ENCODE data around the gene ENOX2. TPM values are rescaled to one million over a fixed set of nuclear protein-coding genes. Genes with fewer than 3 reads are reported as not detected.

ENOX2 gene
- polyA plus RNA-seq, 1 donor (not counting 4 experiments of a cell fraction or from before 2014, with no cell fraction given) = 24.5 TPM

DNA sequence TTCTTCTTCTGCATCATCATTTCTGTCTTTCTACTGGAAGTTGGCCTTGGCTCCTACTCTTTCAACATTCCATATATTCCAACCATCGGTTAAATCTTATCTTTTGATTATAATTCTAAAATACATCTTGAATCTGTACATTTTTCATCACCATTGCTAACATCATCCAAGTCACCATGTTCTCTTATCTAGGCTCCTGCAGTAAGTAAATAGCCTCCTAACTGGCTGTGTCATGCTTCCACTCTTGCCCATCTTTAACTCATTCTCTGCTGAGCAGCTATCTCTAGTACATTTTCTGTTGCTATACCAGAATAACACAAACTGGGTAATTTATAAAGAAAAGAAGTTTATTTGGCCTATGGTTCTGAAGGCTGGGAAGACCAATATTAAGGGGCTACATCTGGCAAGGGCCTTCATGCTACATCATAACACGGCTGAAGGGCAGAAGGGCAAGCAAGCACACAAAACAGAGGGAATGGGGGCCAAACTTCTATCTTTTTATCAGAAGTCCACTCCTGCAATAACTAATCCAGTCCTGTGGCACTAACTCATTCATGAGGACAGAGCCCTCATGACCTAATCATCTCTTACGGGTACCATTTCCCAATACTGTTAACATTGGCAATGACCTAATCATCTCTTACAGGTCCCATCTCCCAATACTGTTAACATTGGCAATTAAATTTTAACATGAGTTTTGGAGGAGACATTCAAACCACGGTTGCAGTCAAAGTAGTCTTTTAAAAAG is 72.2 kb downstream of the ENOX2 start:
- Histone ChIP-seq H3K27me3 (ENCODE audit: control insufficient read depth, extremely low read depth, insufficient read depth, low read length) (no peaks in the 10 kb centered on the region), H3K9ac (ENCODE audit: control insufficient read depth, extremely low read depth, insufficient read depth, low read length) (no peak overlapping the region), H3K9me3 (ENCODE audit: control insufficient read depth, low read depth, low read length) (no peaks in the 10 kb centered on the region), H3K4me3 (ENCODE audit: control insufficient read depth in 2 of 3, extremely low read depth in 1 of 3, insufficient read depth in 2 of 3, low read depth in 1 of 3, low read length in 3 of 3) (no peak overlapping the region), H3K27ac (ENCODE audit: control insufficient read depth, insufficient read depth, low read length) (peak overlapping the region; percentile 78), H2AFZ (ENCODE audit: control insufficient read depth, low read length) (no peak overlapping the region), H3K36me3 (ENCODE audit: control insufficient read depth in 2 of 2, extremely low read depth in 1 of 2, insufficient read depth in 2 of 2, low read length in 2 of 2) (no peaks in the 10 kb centered on the region), H4K20me1 (ENCODE audit: control insufficient read depth, extremely low read depth, insufficient read depth, low read length) (no peaks in the 10 kb centered on the region), H3K79me2 (ENCODE audit: control insufficient read depth, insufficient read depth, low read length) (no peaks in the 10 kb centered on the region), H3K4me1 (ENCODE audit: control insufficient read depth, extremely low read depth, insufficient read depth, low read length) (peaks cover 18% of the 10 kb centered on the region), H3K9me1 (ENCODE audit: control insufficient read depth, extremely low read depth, insufficient read depth, low read length) (no peaks in the 10 kb centered on the region), H3K4me2 (ENCODE audit: control insufficient read depth, extremely low read depth, insufficient read depth, low read depth, low read length) (no peak overlapping the region)
- no peak for FAIRE-seq
- no peak for DNase-seq (ENCODE audit: low read depth, low spot score)
- no peak for TF ChIP-seq EZH2 (IDR thresholded peaks at IDR 0.05; ENCODE audit: low read length)
- TF ChIP-seq, protein P1, sequence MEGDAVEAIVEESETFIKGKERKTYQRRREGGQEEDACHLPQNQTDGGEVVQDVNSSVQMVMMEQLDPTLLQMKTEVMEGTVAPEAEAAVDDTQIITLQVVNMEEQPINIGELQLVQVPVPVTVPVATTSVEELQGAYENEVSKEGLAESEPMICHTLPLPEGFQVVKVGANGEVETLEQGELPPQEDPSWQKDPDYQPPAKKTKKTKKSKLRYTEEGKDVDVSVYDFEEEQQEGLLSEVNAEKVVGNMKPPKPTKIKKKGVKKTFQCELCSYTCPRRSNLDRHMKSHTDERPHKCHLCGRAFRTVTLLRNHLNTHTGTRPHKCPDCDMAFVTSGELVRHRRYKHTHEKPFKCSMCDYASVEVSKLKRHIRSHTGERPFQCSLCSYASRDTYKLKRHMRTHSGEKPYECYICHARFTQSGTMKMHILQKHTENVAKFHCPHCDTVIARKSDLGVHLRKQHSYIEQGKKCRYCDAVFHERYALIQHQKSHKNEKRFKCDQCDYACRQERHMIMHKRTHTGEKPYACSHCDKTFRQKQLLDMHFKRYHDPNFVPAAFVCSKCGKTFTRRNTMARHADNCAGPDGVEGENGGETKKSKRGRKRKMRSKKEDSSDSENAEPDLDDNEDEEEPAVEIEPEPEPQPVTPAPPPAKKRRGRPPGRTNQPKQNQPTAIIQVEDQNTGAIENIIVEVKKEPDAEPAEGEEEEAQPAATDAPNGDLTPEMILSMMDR (optimal IDR thresholded peaks at IDR 0.05 in 1 of 3, IDR thresholded peaks at IDR 0.05 in 1 of 3, conservative IDR thresholded peaks at IDR 0.05 in 1 of 3; ENCODE audit: extremely low read depth in 1 of 3, insufficient read depth in 2 of 3, low read length in 3 of 3) = no peak
- dilution Hi-C loops (cut with MboI; ENCODE audit: extremely low pct_ligation_motif_present, low sequenced_read_pairs) = no loop called here

DNA sequence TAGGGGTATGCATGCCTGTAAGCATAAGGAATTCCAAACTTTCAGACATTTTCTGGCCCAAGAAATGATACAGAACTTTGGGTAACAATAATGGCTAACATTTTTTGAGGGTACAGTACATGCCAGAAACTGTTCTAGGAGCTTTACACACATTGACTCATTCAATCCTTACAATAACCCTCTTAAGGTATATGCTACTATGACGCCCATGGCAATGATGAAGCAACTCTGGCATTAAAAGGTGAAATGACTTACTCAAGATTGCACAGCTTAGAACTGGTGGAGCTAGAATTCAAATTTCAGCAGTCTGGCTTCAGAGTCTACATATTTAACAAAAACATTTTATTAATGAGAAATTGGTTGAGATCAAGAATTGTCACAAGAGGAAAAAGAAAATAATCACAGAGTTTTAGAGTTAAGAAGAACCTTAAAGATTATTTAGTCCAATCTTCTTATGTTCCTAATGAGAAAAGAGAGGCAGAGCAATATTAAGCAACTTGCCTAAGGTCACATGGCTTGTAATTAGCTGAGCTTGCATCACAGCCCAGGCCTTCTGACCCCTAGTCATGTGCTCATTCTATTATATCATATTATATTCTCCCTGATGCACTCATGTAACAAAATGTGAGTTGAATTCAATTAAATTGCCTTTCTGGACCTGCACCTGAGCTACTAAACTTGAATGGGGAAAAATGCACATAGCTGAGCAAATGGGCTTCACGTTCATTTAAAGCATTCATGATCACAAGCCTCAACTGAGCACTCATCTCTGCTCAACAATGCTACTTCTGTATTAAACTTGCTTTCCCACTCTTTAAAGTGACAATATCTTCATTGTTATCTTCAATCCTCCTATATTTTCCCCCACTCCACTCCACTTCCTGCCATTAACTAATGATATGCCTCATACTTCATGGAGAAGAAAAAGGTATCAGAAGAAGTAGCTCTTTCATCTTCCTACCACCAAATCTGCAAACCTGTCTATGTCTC is 73.2 kb downstream of the ENOX2 start:
- no peak overlapping the region for H2AFZ ChIP-seq (ENCODE audit: control insufficient read depth, low read length)
- no peaks in the 10 kb centered on the region for H3K9me3 ChIP-seq (ENCODE audit: control insufficient read depth, low read depth, low read length)
- no peak overlapping the region for H3K9ac ChIP-seq (ENCODE audit: control insufficient read depth, extremely low read depth, insufficient read depth, low read length)
- no peaks in the 10 kb centered on the region for H3K9me1 ChIP-seq (ENCODE audit: control insufficient read depth, extremely low read depth, insufficient read depth, low read length)
- no peaks in the 10 kb centered on the region for H3K79me2 ChIP-seq (ENCODE audit: control insufficient read depth, insufficient read depth, low read length)
- no peaks in the 10 kb centered on the region for H3K36me3 ChIP-seq (ENCODE audit: control insufficient read depth in 2 of 2, extremely low read depth in 1 of 2, insufficient read depth in 2 of 2, low read length in 2 of 2)
- DNase-seq (ENCODE audit: low read depth, low spot score) (peak; percentile 19), FAIRE-seq (peak; percentile 43)
- no peak overlapping the region for H3K4me3 ChIP-seq (ENCODE audit: control insufficient read depth in 2 of 3, extremely low read depth in 1 of 3, insufficient read depth in 2 of 3, low read depth in 1 of 3, low read length in 3 of 3)
- peaks cover 18% of the 10 kb centered on the region for H3K4me1 ChIP-seq (ENCODE audit: control insufficient read depth, extremely low read depth, insufficient read depth, low read length)
- peak overlapping the region; percentile 18 for H3K4me2 ChIP-seq (ENCODE audit: control insufficient read depth, extremely low read depth, insufficient read depth, low read depth, low read length)
- no peaks in the 10 kb centered on the region for H4K20me1 ChIP-seq (ENCODE audit: control insufficient read depth, extremely low read depth, insufficient read depth, low read length)
- peak overlapping the region; percentile 78 for H3K27ac ChIP-seq (ENCODE audit: control insufficient read depth, insufficient read depth, low read length)
- dilution Hi-C loops (cut with MboI; ENCODE audit: extremely low pct_ligation_motif_present, low sequenced_read_pairs) = no loop called here
- TF ChIP-seq, protein P1 (optimal IDR thresholded peaks at IDR 0.05 in 1 of 3, IDR thresholded peaks at IDR 0.05 in 1 of 3, conservative IDR thresholded peaks at IDR 0.05 in 1 of 3; ENCODE audit: extremely low read depth in 1 of 3, insufficient read depth in 2 of 3, low read length in 3 of 3) = no peak
- no peak for TF ChIP-seq EZH2 (IDR thresholded peaks at IDR 0.05; ENCODE audit: low read length)
- no peaks in the 10 kb centered on the region for H3K27me3 ChIP-seq (ENCODE audit: control insufficient read depth, extremely low read depth, insufficient read depth, low read length)
